ENCODE measurements around the gene ADIPOR1. TPM values are rescaled to one million over a fixed set of nuclear protein-coding genes. Genes with fewer than 3 reads are reported as not detected.

ADIPOR1 gene
- total and polyA plus RNA-seq, 2 of the 4 experiments (the other 2 are of a cell fraction), result 82.7 to 92.5 TPM

- TF ChIP-seq USF2 (IDR thresholded peaks at IDR 0.05; ENCODE audit: low read depth, low read length), result peak; percentile 100
Measured at GRCh38 chr1:202926581-202927491, 31.3 kb downstream of the ADIPOR1 start, which contains the start of gene KLHL12 (continued).

- intact Hi-C loops (cut with micrococcal nuclease) (no loop called here), dilution Hi-C loops (cut with HindIII; ENCODE audit: low sequenced_read_pairs, unreplicated experiment) (no loop called here), in situ Hi-C loops (cut with MboI; ENCODE audit: low sequenced_read_pairs) (no loop called here)
- no peak overlapping the region for H3K18ac ChIP-seq (ENCODE audit: low read depth, low read length)
- H2AK5ac ChIP-seq (ENCODE audit: low read depth, low read length), result no peak overlapping the region
- H4K8ac ChIP-seq (ENCODE audit: low read depth in 2 of 2, low read length in 2 of 2), result no peak overlapping the region
- no peak overlapping the region for H3K14ac ChIP-seq (replicated peaks; ENCODE audit: low read depth, low read length)
- ATAC-seq (ENCODE audit: low read depth) (no peak), DNase-seq (no peak)
- ChIA-PET POLR2A (ENCODE audit: unreplicated experiment) (no interaction called here), CTCF (interaction anchor here (0.7 kb wide), 1 partner anchor 668 kb away, joined by 3 read pairs; no protein-coding TSS in a partner anchor)
- H2BK120ac ChIP-seq (ENCODE audit: low read depth, low read length), result no peak overlapping the region
- H3K9ac ChIP-seq (ENCODE audit: low read depth, low read length), result no peak overlapping the region
- H3K23ac ChIP-seq (ENCODE audit: low read depth, low read length), result no peak overlapping the region
- H3K79me1 ChIP-seq (ENCODE audit: low read depth in 1 of 2, low read length in 2 of 2), result peaks cover 0 to 29% of the 10 kb centered on the region in 2 experiments; a peak in 2 of 4 replicates
- H2BK15ac ChIP-seq (ENCODE audit: low read depth, low read length), result no peak overlapping the region
- no peak overlapping the region for H2AFZ ChIP-seq (replicated peaks; ENCODE audit: low read length, poor library complexity)
- H2BK5ac ChIP-seq (ENCODE audit: low read depth, low read length, poor library complexity, severe bottlenecking), result no peak overlapping the region
- H4K91ac ChIP-seq (ENCODE audit: insufficient read depth, low read depth, low read length), result no peak overlapping the region
- H3K4ac ChIP-seq (ENCODE audit: low read depth, low read length), result no peak overlapping the region
- no peaks in the 10 kb centered on the region for H3K9me3 ChIP-seq (ENCODE audit: control insufficient read depth, insufficient read depth, low read length)
- H3K9me1 ChIP-seq (ENCODE audit: insufficient read depth, low read length), result no peaks in the 10 kb centered on the region
- peaks cover 4% of the 10 kb centered on the region for H3K36me3 ChIP-seq (ENCODE audit: control insufficient read depth, insufficient read depth, low read length)
- H3K56ac ChIP-seq (ENCODE audit: extremely low read depth, insufficient read depth, low read length), result no peak overlapping the region
- H3K4me2 ChIP-seq (ENCODE audit: low read depth, low read length), result no peak overlapping the region
- no peaks in the 10 kb centered on the region for H3K27me3 ChIP-seq (ENCODE audit: control insufficient read depth, insufficient read depth, low read length)
- no CpG with 5 or more reads among the region's 3 CpGs for WGBS, 2 experiments (ENCODE audit: extremely low coverage in 2 of 2, insufficient read length in 1 of 2)
- H3K4me3 ChIP-seq (ENCODE audit: insufficient read depth, low read depth, low read length), result no peak overlapping the region
- H3K4me1 ChIP-seq (ENCODE audit: control insufficient read depth, insufficient read depth, low read length), result no peaks in the 10 kb centered on the region
- no peak overlapping the region for H4K5ac ChIP-seq (ENCODE audit: low read depth, low read length)
- H2AK9ac ChIP-seq (replicated peaks; ENCODE audit: low read depth, low read length, poor library complexity), result no peak overlapping the region
- H2BK20ac ChIP-seq (ENCODE audit: low read depth, low read length), result no peak overlapping the region
- no peak overlapping the region for H3K27ac ChIP-seq (ENCODE audit: insufficient read depth, low read length)
- no TSS peak for BruUV-seq (replicated peaks)
- H4K20me1 ChIP-seq (ENCODE audit: insufficient read depth, low read length), result no peaks in the 10 kb centered on the region; the same call in 1 of the 2 replicates
- TF ChIP-seq BHLHE40 (IDR thresholded peaks at IDR 0.05; ENCODE audit: low read depth, low read length) (no peak), RFX5 (IDR thresholded peaks at IDR 0.05; ENCODE audit: low read depth, low read length) (no peak), NFE2L2 (IDR thresholded peaks at IDR 0.05; ENCODE audit: low read depth, low read length) (no peak), MAFK (IDR thresholded peaks at IDR 0.05; ENCODE audit: low read depth, low read length) (no peak), CHD1 (IDR thresholded peaks at IDR 0.05; ENCODE audit: low read depth, low read length) (no peak), RCOR1 (IDR thresholded peaks at IDR 0.05; ENCODE audit: insufficient replicate concordance, low read length) (no peak), ELK1 (IDR thresholded peaks at IDR 0.05; ENCODE audit: borderline replicate concordance, low read depth, low read length) (no peak), MAZ (IDR thresholded peaks at IDR 0.05; ENCODE audit: borderline replicate concordance, low read depth, low read length) (no peak), FOS (IDR thresholded peaks at IDR 0.05; ENCODE audit: low read depth, low read length) (no peak), SMC3 (IDR thresholded peaks at IDR 0.05; ENCODE audit: low read depth, low read length) (no peak), USF2 (IDR thresholded peaks at IDR 0.05; ENCODE audit: low read depth, low read length) (no peak), CEBPB (IDR thresholded peaks at IDR 0.05; ENCODE audit: low read depth, low read length) (no peak), RAD21 (IDR thresholded peaks at IDR 0.05; ENCODE audit: low read length) (no peak), POLR2A (IDR thresholded peaks at IDR 0.05; ENCODE audit: low read depth, low read length) (no peak)
Measured at GRCh38 chr1:202923533-202923932, 34.6 kb downstream of the ADIPOR1 start.

Data from IMR-90 (cell line).